Endothelial cell of umbilical vein (primary cell): ENCODE measurements around the gene ITPKB. TPM values are rescaled to one million over a fixed set of nuclear protein-coding genes. Genes with fewer than 3 reads are reported as not detected.

Experiments
- BruUV-seq: library from RNA; stranded (reverse); fragments of 400-500 nt; replicated peaks from 2 replicates; lab custom pipeline; 2021; lab: Mats Ljungman, UMichigan
- CTCF ChIA-PET: fragments of 300-600, 350-600 bp; sonication (Branson Sonifier 250); formaldehyde crosslinking; loops from one replicate; lab custom pipeline; 2021; ENCODE audit warnings: antibody characterized with exemption, inconsistent platforms; lab: Charles Lee
- POLR2A ChIA-PET: fragments of 300-600, 350-600 bp; sonication (Branson Sonifier 250); formaldehyde crosslinking; loops from one replicate; lab custom pipeline; 2021; ENCODE audit warnings: antibody characterized with exemption, inconsistent platforms; lab: Charles Lee
- DNase-seq: peaks from one replicate; pipeline ENCODE4 v3.0.0-alpha.2; 2011; ENCODE audit warnings: low read depth, low spot score
- FAIRE-seq: peaks from 2 replicates; lab custom pipeline; 2011; peaks lifted over from hg19 to GRCh38; lab: Jason Lieb, UNC
- H2AFZ ChIP-seq: 2 replicates; pipeline ENCODE4 v1.6.0; 2012; ENCODE audit warnings: low read depth, low read length, control low read depth, inconsistent platforms
- H3K27ac ChIP-seq: 2 replicates; pipeline ENCODE4 v1.5.1; 2011; ENCODE audit warnings: low read depth, mild to moderate bottlenecking, control low read depth, low read length, moderate library complexity; ENCODE audit not compliant: insufficient read depth
- H3K27me3 ChIP-seq, 2 experiments: 2 replicates each; pipeline versions ENCODE4 v1.6.0 to v1.6.1; 2011; ENCODE audit warnings: low read length in 2 of 2, mixed read lengths in 1 of 2; ENCODE audit not compliant: control insufficient read depth in 2 of 2, insufficient read depth in 2 of 2
- H3K36me3 ChIP-seq, 2 experiments: 2 replicates in 1 of 2; 3 replicates in 1 of 2; pipeline ENCODE4 v1.5.1; 2011; ENCODE audit warnings: low read length in 2 of 2, mild to moderate bottlenecking in 1 of 2, moderate library complexity in 1 of 2; ENCODE audit not compliant: control insufficient read depth in 2 of 2, insufficient read depth in 2 of 2; ENCODE audit errors: extremely low read depth in 1 of 2
- H3K4me1 ChIP-seq: 3 replicates; pipeline ENCODE4 v1.5.1; 2011; ENCODE audit warnings: mild to moderate bottlenecking, low read length; ENCODE audit not compliant: control insufficient read depth, insufficient read depth; ENCODE audit errors: extremely low read depth
- H3K4me2 ChIP-seq: 2 replicates; pipeline ENCODE4 v1.6.1; 2011; ENCODE audit warnings: low read length, control low read depth, mixed read lengths; ENCODE audit not compliant: insufficient read depth
- H3K4me3 ChIP-seq, 3 experiments: fragments of 200-600 bp in 1 of 3; sonication (generic), shearing (Covaris generic) in 1 of 3; replicated peaks in 1 of 3; 2 replicates each; pipeline ENCODE4 v1.5.1; 2011 to 2016; ENCODE audit warnings: control low read depth in 3 of 3, low read length in 3 of 3, mild to moderate bottlenecking in 2 of 3, inconsistent platforms in 1 of 3, low read depth in 1 of 3, moderate library complexity in 1 of 3; ENCODE audit not compliant: insufficient read depth in 1 of 3
- H3K79me2 ChIP-seq: 2 replicates; pipeline ENCODE4 v1.6.0; 2012; ENCODE audit warnings: low read length, inconsistent platforms; ENCODE audit not compliant: control insufficient read depth, insufficient read depth
- H3K9ac ChIP-seq: replicated peaks from 2 replicates; pipeline ENCODE3; 2011; ENCODE audit warnings: low read length, control low read depth; ENCODE audit not compliant: insufficient read depth; ENCODE audit errors: extremely low read depth
- H3K9me1 ChIP-seq: replicated peaks from 3 replicates; pipeline ENCODE4 v1.6.0; 2011; ENCODE audit warnings: mild to moderate bottlenecking, low read length; ENCODE audit not compliant: control insufficient read depth, insufficient read depth; ENCODE audit errors: extremely low read depth
- H3K9me3 ChIP-seq: replicated peaks from 2 replicates; pipeline ENCODE4 v1.5.1; 2012; ENCODE audit warnings: low read length, inconsistent platforms; ENCODE audit not compliant: control insufficient read depth, insufficient read depth
- H4K20me1 ChIP-seq: replicated peaks from 2 replicates; pipeline ENCODE3; 2011; ENCODE audit warnings: mild to moderate bottlenecking, low read length; ENCODE audit not compliant: control insufficient read depth, insufficient read depth; ENCODE audit errors: extremely low read depth
- EZH2 ChIP-seq: IDR thresholded peaks from 2 replicates; pipeline ENCODE4 v1.6.1; 2012; ENCODE audit warnings: borderline replicate concordance, low read depth, mild to moderate bottlenecking, moderate library complexity, low read length, inconsistent platforms; ENCODE audit not compliant: severe bottlenecking
- MAX ChIP-seq: IDR thresholded peaks from 2 replicates; pipeline ENCODE4 v1.6.1; 2011; ENCODE audit not compliant: insufficient read depth, insufficient read length
- MYC ChIP-seq: IDR thresholded peaks from one replicate; pipeline ENCODE4 v1.6.1; 2011; ENCODE audit warnings: mild to moderate bottlenecking, low read depth, low read length
- POLR2AphosphoS5 ChIP-seq: IDR thresholded peaks from 2 replicates; pipeline ENCODE4 v1.6.1; 2012; ENCODE audit warnings: low read depth, mild to moderate bottlenecking, control low read depth, low read length, moderate library complexity; ENCODE audit not compliant: insufficient read depth
- dilution Hi-C: fragments of 300-500 bp; cut with MboI; formaldehyde crosslinking; loops from one replicate; pipeline ENCODE4 v1.15.0; 2019; ENCODE audit warnings: low sequenced_read_pairs; ENCODE audit not compliant: extremely low pct_ligation_motif_present
- intact Hi-C: fragments of 100-400 bp; cut with micrococcal nuclease; formaldehyde crosslinking; loops from one replicate; pipeline ENCODE4 v1.10.0; 2022
- polyA plus RNA-seq, 4 experiments: library from polyadenylated mRNA; depleted of rRNA in 3 of 4; stranded (reverse) in 3 of 4; unstranded in 1 of 4; fragments of >200 nt; gene quantifications; 2 replicates each; pipeline versions ENCODE4 v1.2.1 to v1.2.3, GENCODE V29; 2011 to 2012; ENCODE audit warnings: missing spikeins in 1 of 4
- total RNA-seq: library from RNA; stranded (reverse); gene quantifications from 2 replicates; pipeline ENCODE4 v1.2.3, GENCODE V29; 2021

ITPKB gene
- total and polyA plus RNA-seq, 2 donors (not counting 3 experiments of a cell fraction or from before 2014, with no cell fraction given): 7.7 to 34.8 TPM

- no TSS peak for BruUV-seq
- H2AFZ ChIP-seq: no peak overlapping the region
- H3K9me1 ChIP-seq: no peaks in the 10 kb centered on the region
- ChIA-PET POLR2A (no interaction called here), CTCF (no interaction called here)
- dilution Hi-C loops: no loop called here
- no peaks in the 10 kb centered on the region for H3K9me3 ChIP-seq
- no peak overlapping the region for H3K27ac ChIP-seq
- TF ChIP-seq MAX (no peak), EZH2 (no peak), POLR2AphosphoS5 (no peak)
- no peak overlapping the region for H3K9ac ChIP-seq
- intact Hi-C loops: loop anchor here (5.0 to 10.0 kb wide), 2 partner anchors 73 to 209 kb away; partner anchors contain the start of gene COQ8A
- FAIRE-seq (no peak), DNase-seq (no peak)
- H3K36me3 ChIP-seq: peaks cover 2 to 5% of the 10 kb centered on the region in 2 experiments
- H3K4me3 ChIP-seq: no peak overlapping the region
- H4K20me1 ChIP-seq: peaks cover 2% of the 10 kb centered on the region
- no peaks in the 10 kb centered on the region for H3K27me3 ChIP-seq
- no peak overlapping the region for H3K4me2 ChIP-seq
- H3K4me1 ChIP-seq: peaks cover 21% of the 10 kb centered on the region
- peaks cover 35% of the 10 kb centered on the region for H3K79me2 ChIP-seq
Observed at GRCh38 chr1:226735576-226735975, 3.5 kb downstream of the ITPKB start.

GRCh38 chr1:226734611-226735153 is 4.4 kb downstream of the ITPKB start:
- H3K4me1 ChIP-seq: peaks cover 15% of the 10 kb centered on the region
- peaks cover 2% of the 10 kb centered on the region for H4K20me1 ChIP-seq
- intact Hi-C loops (loop anchor here (5.0 to 10.0 kb wide), 2 partner anchors 72 to 210 kb away; partner anchors contain the start of gene COQ8A), dilution Hi-C loops (no loop called here)
- H3K9me3 ChIP-seq: no peaks in the 10 kb centered on the region
- no peak overlapping the region for H2AFZ ChIP-seq
- H3K4me2 ChIP-seq: no peak overlapping the region
- no TSS peak for BruUV-seq
- TF ChIP-seq MYC (no peak), POLR2AphosphoS5 (no peak), EZH2 (no peak), MAX (no peak)
- peaks cover 2 to 5% of the 10 kb centered on the region in 2 experiments for H3K36me3 ChIP-seq
- ChIA-PET POLR2A (no interaction called here), CTCF (interaction anchor here (0.9 to 2.1 kb wide), 2 partner anchors 84 to 94 kb away, joined by 3 to 5 read pairs; no protein-coding TSS in a partner anchor)
- H3K4me3 ChIP-seq: no peak overlapping the region
- DNase-seq (no peak), FAIRE-seq (no peak)
- H3K27me3 ChIP-seq: no peaks in the 10 kb centered on the region
- peaks cover 40% of the 10 kb centered on the region for H3K79me2 ChIP-seq
- no peak overlapping the region for H3K27ac ChIP-seq
- no peaks in the 10 kb centered on the region for H3K9me1 ChIP-seq
- no peak overlapping the region for H3K9ac ChIP-seq
